GM12873 (cell line): Measurements from ENCODE around the gene GFOD1.

ENCODE experiments used
- TF ChIP-seq, protein P1 (sequence below): IDR thresholded peaks from 2 replicates; pipeline ENCODE4 v1.5.1; 2012; ENCODE audit warnings: low read depth, mild to moderate bottlenecking, moderate library complexity, low read length, control low read depth; ENCODE audit not compliant: insufficient read depth; ENCODE audit errors: missing control alignments

Gene GFOD1

DNA sequence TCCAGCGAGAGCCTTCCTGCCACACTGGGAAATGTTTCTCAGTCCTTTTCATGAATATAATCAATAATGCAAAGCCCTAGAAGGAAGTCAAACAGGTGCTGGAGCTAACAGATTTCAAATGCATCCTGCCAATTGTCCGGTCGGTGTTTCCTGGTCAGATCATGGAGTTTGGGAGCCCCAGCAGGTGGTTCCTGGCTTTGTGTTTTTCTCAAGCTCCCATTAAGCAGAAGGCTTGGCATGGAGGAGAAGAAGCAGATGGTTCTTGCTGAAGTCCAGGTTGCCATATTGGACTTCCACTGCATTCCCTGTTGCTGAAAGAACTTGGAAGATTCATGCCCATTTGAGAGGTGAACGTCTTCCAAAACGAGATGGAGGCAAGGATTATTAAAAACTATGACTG, 68.6 kb downstream of the GFOD1 start:
- TF ChIP-seq, protein P1, sequence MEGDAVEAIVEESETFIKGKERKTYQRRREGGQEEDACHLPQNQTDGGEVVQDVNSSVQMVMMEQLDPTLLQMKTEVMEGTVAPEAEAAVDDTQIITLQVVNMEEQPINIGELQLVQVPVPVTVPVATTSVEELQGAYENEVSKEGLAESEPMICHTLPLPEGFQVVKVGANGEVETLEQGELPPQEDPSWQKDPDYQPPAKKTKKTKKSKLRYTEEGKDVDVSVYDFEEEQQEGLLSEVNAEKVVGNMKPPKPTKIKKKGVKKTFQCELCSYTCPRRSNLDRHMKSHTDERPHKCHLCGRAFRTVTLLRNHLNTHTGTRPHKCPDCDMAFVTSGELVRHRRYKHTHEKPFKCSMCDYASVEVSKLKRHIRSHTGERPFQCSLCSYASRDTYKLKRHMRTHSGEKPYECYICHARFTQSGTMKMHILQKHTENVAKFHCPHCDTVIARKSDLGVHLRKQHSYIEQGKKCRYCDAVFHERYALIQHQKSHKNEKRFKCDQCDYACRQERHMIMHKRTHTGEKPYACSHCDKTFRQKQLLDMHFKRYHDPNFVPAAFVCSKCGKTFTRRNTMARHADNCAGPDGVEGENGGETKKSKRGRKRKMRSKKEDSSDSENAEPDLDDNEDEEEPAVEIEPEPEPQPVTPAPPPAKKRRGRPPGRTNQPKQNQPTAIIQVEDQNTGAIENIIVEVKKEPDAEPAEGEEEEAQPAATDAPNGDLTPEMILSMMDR = no peak

DNA sequence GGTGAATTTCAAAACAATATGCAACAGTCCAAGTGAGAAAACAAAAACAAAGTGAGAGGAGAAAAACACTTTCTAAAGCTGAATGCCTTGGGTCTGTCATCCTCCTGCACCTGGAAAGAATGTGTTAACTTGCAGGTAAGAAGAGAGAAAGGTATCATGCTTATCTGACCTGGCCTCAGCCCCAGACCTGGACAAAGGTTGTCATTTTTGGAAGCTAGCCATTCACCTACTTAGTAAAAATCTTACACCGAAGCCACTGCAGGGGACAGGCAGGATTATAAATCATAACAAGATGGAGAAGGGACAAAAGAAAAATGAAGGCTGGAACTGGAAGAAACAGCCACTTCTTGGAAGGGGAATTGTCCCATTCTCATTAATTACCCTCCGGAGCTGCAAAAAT, 69.4 kb downstream of the GFOD1 start:
- TF ChIP-seq, protein P1 = no peak

DNA sequence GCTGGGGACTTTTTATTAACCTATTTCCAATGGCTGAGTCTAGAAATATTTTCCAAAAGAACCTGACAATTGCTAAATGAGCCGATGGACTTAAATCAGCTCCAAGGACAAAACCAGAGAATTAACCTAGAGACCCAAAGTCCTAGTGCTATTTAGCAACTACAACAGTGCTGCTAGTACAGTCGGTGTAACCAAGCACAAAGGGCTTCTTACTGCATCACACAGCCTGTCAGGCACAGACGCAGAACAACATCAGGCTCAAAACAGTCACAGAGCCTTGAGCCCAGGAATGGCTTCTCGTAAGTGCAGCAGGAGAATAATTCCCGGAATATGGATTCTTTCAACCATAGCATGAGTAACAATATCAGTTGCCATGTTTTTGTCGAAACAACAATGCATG, 70.0 kb downstream of the GFOD1 start:
- TF ChIP-seq, protein P1 = no peak

DNA sequence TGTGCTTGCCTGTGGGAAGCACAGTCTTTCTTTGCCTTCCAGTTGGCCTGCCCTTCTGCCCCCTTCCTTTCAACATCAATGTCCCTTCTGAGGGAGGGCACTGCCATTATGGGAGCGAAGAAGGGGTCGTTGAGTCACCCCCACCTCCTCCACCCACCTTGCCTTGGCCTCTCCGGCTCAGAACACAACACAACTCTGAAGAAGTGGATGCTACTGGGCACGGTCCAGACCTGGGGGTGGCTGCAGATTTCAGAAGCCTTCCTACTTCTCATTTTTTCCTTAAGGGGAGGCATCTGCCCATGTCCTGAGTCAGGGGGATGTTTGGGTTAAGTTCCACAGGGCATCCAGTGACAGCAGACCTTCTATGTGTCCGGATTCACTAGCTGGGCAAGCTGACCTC, 72.1 kb downstream of the GFOD1 start:
- TF ChIP-seq, protein P1 = no peak

DNA sequence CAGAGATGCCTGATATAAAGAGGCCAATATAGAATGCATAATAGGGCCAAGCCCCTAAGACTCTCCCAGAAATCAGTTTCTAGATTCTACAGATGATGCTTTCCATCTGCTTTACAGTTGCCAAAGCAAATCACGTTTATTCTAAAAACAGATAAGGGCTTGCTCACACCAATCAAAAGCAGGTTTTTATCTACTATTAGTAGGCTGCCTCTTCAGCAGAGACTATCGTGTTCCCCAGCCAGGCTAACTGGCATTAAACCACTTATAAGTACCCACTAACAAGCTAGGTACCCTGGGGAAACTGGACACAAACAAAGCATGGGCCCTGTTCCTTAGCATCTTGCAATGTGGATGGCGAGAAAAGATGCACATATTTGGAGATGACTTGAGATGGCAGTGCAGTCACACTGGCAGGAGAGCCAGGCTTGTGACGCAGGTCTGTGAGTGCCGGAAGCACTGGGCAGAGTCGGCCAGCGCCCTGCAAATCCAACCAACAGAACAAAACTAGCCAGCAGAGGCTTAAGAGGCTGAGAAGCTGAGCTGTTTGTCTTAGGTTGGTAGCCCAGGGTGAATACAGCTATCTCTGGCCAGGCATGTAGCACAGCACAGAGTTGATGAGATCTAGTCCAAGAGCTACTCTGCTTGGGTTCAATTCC, 73.4 kb downstream of the GFOD1 start:
- TF ChIP-seq, protein P1 = no peak

DNA sequence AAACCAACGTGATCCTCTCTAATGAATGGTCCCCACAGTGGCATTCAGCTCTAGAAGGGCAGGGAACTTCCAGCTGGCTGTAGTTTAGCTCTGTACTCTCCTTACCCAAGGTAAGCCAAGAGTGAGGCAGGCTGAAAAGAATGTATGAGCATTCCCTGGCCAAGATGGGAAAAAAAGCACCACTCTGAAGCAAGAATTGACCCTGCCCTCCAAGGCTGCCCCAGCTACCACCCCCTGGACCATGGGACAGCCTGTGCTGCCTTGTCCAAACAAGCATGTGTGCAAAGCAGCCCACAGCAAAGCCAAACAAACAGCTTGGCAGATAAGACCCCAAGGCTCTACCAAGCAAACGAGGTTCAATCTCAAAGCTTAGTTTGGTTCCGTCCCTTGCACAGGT, 73.9 kb downstream of the GFOD1 start:
- TF ChIP-seq, protein P1 = no peak

DNA sequence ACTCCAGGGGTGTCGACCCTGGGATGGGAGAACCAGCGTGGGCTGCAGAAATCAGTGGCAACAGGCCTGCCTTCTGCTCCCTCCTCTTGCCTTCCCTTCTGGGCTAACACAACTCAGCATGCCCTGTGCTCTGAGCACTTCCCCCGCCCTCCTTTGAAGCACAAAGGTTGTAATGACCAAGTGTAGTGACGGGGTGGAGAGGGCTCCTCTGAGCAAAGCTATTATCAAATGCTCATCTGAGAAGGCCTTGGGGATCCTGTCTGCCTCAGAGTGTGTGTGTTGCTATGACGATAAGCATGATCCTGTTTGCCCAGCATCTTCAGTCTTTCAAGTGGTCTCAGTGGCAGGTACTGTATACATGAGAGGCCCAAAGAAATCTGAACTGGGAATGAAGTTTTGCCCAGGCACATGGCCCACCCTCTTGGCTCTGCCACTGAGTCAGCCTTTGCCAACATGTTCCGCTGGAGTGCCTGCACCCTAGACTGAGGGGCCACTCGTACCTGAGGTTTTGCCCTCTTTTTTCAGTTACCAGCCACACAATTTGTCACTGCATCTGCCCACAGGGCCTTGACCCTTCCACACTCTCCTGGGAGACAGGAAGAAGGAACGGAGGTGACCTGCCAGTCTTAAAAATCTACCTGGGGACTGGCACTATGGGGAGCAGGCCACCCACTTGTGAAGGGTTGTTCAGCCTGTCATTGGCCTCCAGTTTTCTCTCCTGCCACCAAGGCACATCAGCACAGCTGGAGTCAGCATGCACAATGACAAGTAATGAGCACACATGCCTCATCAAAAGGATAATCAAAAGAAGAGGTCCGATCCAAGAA, 74.5 kb downstream of the GFOD1 start:
- TF ChIP-seq, protein P1 = no peak
